ENCODE measurements around the gene SBK2. TPM values are rescaled to one million over a fixed set of nuclear protein-coding genes. Genes with fewer than 3 reads are reported as not detected.
"Not testable (repeated sequence)": the region's sequence is repeated elsewhere in the genome, so short reads cannot be mapped to it uniquely, and the experiment has no call there.

The SBK2 gene
- total RNA-seq, 4 donors from 2014 or later = not detected

- peaks cover 0 to 21% (median 0%) of the 10 kb centered on the region in 3 donors for H3K36me3 ChIP-seq
- H3K4me1 ChIP-seq = peaks cover 0 to 25% (median 3%) of the 10 kb centered on the region in 4 donors
- H3K9me3 ChIP-seq = no peaks in the 10 kb centered on the region
- no peak for DNase-seq
- no peak overlapping the region for H3K4me3 ChIP-seq
- TF ChIP-seq, protein P1, sequence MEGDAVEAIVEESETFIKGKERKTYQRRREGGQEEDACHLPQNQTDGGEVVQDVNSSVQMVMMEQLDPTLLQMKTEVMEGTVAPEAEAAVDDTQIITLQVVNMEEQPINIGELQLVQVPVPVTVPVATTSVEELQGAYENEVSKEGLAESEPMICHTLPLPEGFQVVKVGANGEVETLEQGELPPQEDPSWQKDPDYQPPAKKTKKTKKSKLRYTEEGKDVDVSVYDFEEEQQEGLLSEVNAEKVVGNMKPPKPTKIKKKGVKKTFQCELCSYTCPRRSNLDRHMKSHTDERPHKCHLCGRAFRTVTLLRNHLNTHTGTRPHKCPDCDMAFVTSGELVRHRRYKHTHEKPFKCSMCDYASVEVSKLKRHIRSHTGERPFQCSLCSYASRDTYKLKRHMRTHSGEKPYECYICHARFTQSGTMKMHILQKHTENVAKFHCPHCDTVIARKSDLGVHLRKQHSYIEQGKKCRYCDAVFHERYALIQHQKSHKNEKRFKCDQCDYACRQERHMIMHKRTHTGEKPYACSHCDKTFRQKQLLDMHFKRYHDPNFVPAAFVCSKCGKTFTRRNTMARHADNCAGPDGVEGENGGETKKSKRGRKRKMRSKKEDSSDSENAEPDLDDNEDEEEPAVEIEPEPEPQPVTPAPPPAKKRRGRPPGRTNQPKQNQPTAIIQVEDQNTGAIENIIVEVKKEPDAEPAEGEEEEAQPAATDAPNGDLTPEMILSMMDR (IDR thresholded peaks at IDR 0.05) = no peak
- TF ChIP-seq POLR2A (IDR thresholded peaks at IDR 0.05) = no peak
- H3K27ac ChIP-seq = no peak overlapping the region
- H3K27me3 ChIP-seq = no peaks in the 10 kb centered on the region
Measured at GRCh38 chr19:55578031-55578760, 41.3 kb upstream of the SBK2 start.

DNA sequence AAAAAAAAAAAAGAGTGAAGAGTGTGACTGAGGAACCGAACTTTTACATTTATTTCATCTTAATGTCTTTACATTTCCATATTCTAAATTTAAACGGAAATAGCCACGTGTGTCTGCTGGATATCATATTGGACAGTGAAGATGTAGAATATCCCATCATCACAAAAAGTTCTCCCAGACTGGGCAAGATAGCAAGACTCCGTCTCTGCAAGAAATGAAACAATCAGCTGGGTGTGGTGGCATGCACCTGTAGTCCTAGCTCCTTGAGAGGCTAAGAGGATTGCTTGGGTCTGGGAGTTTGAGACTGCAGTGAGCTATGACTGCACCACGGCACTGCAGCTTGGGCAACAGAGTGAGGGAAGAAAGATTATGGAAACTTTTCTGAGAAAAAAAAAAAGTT, 39.8 kb upstream of the SBK2 start:
- Histone ChIP-seq H3K9me3 (no peaks in the 10 kb centered on the region), H3K4me3 (no peak overlapping the region), H3K27ac (no peak overlapping the region), H3K4me1 (peaks cover 0 to 18% (median 3%) of the 10 kb centered on the region in 4 donors), H3K27me3 (no peaks in the 10 kb centered on the region), H3K36me3 (peaks cover 0 to 21% (median 0%) of the 10 kb centered on the region in 3 donors)
- no peak for DNase-seq
- TF ChIP-seq, protein P1 (IDR thresholded peaks at IDR 0.05) = no peak
- no peak for TF ChIP-seq POLR2A (IDR thresholded peaks at IDR 0.05)

- DNase-seq, H3K9me3 ChIP-seq, H3K4me3 ChIP-seq, H3K27ac ChIP-seq, H3K4me1 ChIP-seq, H3K27me3 ChIP-seq: not testable (repeated sequence)
- H3K36me3 ChIP-seq = peaks cover 0 to 19% (median 0%) of the 10 kb centered on the region in 3 donors
Measured at GRCh38 chr19:55573929-55574328, 37.0 kb upstream of the SBK2 start.

DNA sequence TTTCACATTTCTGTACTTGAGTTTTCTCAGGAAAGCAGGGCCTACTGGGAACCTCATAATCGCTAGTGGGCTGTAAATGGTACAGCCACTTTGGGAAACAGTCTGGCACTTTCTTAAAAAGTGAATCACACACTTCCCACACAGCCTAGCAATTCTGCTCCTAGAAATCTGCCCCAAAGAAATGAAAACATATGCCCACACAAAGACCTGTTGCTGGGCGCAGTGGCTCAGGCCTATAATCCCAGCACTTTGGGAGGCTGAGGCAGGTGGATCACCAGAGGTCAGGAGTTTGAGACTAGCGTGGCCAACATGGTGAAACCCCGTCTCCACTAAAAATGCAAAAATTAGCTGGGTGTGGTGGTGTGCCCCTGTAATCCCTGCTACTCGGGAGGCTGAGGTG, 32.5 kb upstream of the SBK2 start:
- H3K4me3 ChIP-seq, H3K27me3 ChIP-seq, H3K4me1 ChIP-seq, H3K9me3 ChIP-seq, H3K36me3 ChIP-seq, DNase-seq, H3K27ac ChIP-seq: not testable (repeated sequence)

DNA sequence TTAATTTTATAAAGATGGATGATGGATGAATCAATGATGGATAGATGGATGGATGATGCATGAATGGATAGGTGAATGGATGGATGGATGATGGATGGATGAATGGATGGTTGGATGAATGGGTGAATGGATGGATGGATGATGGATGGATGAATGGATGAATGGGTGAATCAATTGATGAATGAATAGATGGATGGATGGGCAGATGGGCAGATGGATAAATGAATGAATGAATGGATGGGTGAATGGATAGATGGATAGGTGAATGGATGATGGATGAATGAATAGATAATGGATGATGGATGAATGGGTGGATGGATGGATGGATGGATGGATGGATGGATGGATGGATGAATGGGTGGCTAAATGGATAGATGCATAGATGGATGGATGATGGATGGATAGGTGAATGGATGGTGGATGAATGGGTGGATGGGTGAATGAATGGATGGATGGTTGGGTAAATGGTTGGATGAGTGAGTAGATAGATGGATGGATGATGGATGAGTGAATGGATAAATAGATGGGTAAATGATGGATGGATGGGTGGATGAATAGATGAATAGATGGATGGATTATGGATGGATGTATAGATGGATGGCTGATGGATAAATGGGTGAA, 30.9 kb upstream of the SBK2 start:
- no peak for DNase-seq
- Histone ChIP-seq H3K4me3 (no peak overlapping the region), H3K36me3 (no peaks in the 10 kb centered on the region), H3K4me1 (no peaks in the 10 kb centered on the region), H3K27ac (no peak overlapping the region), H3K27me3 (no peaks in the 10 kb centered on the region), H3K9me3 (no peaks in the 10 kb centered on the region)
- no peak for TF ChIP-seq POLR2A (IDR thresholded peaks at IDR 0.05)
- TF ChIP-seq, protein P1 (IDR thresholded peaks at IDR 0.05) = no peak

- Histone ChIP-seq H3K4me3 (no peak overlapping the region), H3K27me3 (no peaks in the 10 kb centered on the region), H3K9me3 (no peaks in the 10 kb centered on the region), H3K27ac (no peak overlapping the region), H3K36me3 (no peaks in the 10 kb centered on the region), H3K4me1 (no peaks in the 10 kb centered on the region)
- TF ChIP-seq, protein P1 (IDR thresholded peaks at IDR 0.05) = no peak
- TF ChIP-seq POLR2A (IDR thresholded peaks at IDR 0.05) = no peak
- no peak for DNase-seq
Measured at GRCh38 chr19:55566823-55567222, 29.9 kb upstream of the SBK2 start.

Data from Peyer's patch (tissue), 4 donors.